Omental fat pad (tissue), 4 donors: ENCODE data around the gene FOXP2. TPM values are rescaled to one million over a fixed set of nuclear protein-coding genes. Genes with fewer than 3 reads are reported as not detected.

ENCODE experiments used
- ATAC-seq: fragments of 150-250 bp; one replicate; pipeline ENCODE4 v1.9.1; 2016; ENCODE audit warnings: mild to moderate bottlenecking, moderate library complexity; ENCODE audit not compliant: low FRiP score
- DNase-seq: peaks from one replicate; pipeline ENCODE4 v3.0.0-alpha.2; 2019; ENCODE audit warnings: low spot score
- total RNA-seq, 4 donors: library from RNA; depleted of rRNA; stranded (reverse); fragments of >200 nt; gene quantifications; one replicate each; pipeline ENCODE4 v1.1.0, GENCODE V29; 2016
- TF ChIP-seq, protein P1 (sequence below), 3 donors: fragments of 450-650 bp; IDR thresholded peaks; one replicate each; pipeline ENCODE4 v1.5.1; 2016 to 2017; ENCODE audit warnings: antibody characterized with exemption in 3 of 3, mild to moderate bottlenecking in 3 of 3, moderate library complexity in 2 of 3

The FOXP2 gene
- total RNA-seq, 4 donors from 2014 or later, result 5.0 to 16.7 (median 11.3) TPM

DNA sequence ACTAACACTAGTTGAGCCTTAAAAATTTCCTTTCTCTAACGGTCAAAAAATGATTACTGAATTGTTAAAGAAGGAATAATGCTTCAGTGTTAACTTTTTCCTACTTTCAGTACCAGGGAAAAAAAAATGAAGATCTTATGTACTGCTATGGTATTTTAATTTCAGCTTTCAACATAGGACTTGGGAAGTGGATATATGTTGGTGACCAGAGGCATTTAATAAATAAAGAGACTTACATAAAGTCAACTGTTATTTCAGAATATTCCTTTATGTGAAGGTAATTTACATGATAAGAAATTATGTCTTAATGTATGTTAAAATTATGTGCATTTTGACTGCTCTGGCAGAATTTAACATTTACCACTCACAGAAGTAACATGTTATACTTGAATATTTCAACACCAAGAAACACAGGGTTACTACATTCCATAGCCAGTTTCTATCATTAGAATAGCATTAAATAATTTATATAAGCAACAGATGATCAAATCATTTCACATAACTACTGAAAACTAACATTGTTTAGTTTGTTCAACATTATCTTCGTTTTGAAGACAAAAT, 257.0 kb downstream of the FOXP2 start:
- ATAC-seq (no peak), DNase-seq (no peak)
- TF ChIP-seq, protein P1, sequence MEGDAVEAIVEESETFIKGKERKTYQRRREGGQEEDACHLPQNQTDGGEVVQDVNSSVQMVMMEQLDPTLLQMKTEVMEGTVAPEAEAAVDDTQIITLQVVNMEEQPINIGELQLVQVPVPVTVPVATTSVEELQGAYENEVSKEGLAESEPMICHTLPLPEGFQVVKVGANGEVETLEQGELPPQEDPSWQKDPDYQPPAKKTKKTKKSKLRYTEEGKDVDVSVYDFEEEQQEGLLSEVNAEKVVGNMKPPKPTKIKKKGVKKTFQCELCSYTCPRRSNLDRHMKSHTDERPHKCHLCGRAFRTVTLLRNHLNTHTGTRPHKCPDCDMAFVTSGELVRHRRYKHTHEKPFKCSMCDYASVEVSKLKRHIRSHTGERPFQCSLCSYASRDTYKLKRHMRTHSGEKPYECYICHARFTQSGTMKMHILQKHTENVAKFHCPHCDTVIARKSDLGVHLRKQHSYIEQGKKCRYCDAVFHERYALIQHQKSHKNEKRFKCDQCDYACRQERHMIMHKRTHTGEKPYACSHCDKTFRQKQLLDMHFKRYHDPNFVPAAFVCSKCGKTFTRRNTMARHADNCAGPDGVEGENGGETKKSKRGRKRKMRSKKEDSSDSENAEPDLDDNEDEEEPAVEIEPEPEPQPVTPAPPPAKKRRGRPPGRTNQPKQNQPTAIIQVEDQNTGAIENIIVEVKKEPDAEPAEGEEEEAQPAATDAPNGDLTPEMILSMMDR (IDR thresholded peaks at IDR 0.05), result no peak

DNA sequence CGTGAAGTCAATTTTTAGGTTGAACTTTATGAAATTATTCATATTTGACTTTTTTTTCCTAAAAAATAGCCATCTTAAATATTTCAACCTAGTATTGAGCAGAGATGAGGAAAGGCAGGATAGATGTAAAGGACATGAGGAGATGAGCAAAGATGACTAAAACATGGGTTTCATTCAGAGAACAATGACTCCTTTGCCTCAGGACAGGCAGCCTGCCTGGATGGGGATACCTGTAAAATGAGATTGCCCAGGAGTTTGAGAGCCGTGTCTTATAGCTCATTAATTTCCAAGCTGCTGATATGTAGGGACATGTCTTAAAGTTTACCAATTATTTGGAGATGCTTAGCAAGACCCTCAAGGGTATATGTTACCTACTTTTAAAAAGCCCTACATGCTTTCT, 263.5 kb downstream of the FOXP2 start:
- TF ChIP-seq, protein P1 (IDR thresholded peaks at IDR 0.05), result no peak
- DNase-seq (no peak), ATAC-seq (no peak)

DNA sequence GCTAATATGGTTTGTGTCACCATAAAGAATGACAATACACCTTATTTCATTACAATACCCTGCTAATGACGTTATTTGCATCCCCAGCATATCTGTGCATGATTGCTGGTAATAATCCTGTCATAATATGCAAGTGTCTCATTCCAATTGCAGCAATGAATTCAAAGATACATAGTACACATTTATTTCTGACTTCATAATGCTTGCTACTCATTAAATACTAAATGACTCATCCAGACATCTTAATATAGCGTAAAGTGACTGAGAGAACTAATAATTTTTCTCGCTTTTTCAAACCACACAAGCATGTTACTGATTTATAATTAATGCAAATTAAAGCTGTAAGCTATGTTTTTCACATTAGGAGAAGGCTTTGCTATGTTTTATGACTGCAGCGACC, 272.6 kb downstream of the FOXP2 start:
- DNase-seq (no peak), ATAC-seq (no peak)

DNA sequence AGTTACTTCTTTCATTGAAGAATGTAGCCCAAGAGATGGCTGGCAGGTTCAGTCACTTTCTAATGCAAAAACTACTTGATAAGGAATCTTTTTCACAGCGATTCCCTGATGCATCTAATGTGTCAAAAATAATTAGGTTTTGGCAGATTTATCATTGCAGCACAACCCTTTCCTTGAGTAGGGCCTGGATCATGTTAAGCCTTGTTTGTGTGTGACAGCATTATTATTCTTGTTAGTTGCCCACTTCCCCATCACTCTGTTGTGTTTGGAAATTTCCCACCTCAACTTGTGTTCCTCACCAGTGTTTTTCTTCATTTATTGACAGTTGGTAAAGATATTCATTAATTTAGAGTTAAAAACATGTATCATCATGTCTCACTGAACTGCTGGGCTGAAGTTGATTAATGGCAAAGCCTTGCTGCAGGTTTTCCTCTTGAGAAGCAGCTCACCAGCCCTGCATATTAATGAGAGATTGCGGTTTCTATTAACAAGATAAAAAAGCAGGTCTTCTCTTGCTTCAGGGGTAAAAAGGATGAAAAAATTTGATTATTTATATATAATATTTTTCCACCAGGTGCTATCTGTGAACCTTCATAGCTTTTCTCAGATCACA, 273.9 kb downstream of the FOXP2 start:
- ATAC-seq (no peak), DNase-seq (no peak)
- TF ChIP-seq, protein P1 (IDR thresholded peaks at IDR 0.05), result no peak

More for the DNA sequence above, 272.6 kb downstream of the FOXP2 start:
- TF ChIP-seq, protein P1 (IDR thresholded peaks at IDR 0.05), result no peak

DNA sequence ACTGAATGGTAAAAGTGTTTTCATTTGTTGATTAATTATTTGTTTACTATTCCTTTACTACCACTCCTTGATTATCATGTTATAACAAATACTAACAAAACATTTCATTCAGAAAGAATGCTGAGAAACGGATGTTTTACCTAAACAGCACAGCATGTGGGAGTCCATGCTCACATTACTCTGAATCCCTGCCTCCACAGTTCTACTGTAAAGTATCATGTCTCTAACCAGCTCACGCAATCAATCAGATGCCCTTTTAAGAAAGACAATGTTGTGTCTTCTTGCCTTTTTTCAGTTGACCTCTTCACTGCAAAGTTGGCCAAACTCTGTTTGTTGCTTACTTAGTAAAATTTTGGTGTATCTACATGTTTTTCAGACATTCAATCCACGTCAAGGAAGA, 274.8 kb downstream of the FOXP2 start:
- DNase-seq (no peak), ATAC-seq (no peak)
- TF ChIP-seq, protein P1 (IDR thresholded peaks at IDR 0.05), result no peak

DNA sequence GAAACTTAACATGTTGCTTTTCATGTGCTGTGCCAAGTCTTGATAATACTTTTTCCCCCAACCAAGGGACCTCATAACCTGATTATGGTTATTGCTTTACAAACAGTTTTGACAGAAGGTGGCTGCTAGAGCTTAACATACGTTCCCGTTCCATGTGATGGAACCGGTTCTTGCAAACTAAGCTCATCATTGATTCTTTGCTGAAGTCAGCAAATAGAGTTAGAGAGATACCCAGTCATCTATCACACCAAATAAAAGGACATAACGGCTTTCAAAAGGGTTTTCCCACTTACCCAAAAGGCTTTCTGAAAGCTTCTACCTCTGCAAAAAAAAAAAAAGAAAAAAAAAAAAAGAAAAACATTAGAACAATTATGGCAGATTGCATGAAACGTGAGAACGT, 277.0 kb downstream of the FOXP2 start:
- ATAC-seq, result no peak
- TF ChIP-seq, protein P1 (IDR thresholded peaks at IDR 0.05), result no peak
- no peak for DNase-seq

DNA sequence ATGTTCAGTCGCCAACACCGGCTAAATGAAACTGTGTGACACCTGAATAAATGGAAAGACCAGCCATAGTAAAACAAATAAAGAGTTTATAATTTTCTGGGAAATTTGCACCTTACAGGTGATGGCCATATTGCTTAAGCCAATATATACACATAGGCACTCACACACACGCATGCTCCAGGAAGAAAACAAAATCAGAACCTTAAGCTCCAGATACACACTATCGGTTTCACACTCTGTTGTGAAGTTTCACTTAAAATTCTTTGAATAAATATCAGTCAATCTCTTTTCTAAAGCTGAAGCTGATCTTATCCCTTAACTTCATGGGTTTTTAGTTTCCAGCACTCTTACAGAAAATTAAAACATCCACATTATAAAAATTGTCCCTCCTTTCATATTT, 280.6 kb downstream of the FOXP2 start:
- TF ChIP-seq, protein P1 (IDR thresholded peaks at IDR 0.05), result no peak
- no peak for DNase-seq
- no peak for ATAC-seq
